NCI-H2171 (cell line): Measurements from ENCODE around the gene ACTA2.

Experiments used
- DNase-seq: peaks from one replicate; lab custom pipeline; 2025; lab: John Stamatoyannopoulos, UW

The ACTA2 gene

DNA sequence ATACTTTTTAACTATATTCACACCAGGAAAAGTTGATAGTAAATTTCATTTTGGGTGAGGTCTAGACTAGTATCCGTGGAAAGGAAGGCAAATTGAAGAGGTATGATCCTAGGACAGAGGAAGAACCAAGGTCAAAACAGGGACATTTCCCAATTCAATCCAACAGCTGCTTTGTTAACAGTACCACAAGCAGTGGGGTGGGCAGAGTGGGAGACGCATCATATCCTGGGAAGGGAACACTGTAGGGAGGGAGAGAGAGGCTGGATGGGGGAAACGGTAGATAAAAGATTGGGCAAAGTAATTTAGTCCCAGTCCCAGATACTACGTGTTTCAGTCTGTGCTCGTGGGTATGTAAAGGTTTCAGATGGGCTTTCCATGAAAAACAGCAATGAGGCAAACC is 28.9 kb upstream of the ACTA2 start:
- no peak for DNase-seq

DNA sequence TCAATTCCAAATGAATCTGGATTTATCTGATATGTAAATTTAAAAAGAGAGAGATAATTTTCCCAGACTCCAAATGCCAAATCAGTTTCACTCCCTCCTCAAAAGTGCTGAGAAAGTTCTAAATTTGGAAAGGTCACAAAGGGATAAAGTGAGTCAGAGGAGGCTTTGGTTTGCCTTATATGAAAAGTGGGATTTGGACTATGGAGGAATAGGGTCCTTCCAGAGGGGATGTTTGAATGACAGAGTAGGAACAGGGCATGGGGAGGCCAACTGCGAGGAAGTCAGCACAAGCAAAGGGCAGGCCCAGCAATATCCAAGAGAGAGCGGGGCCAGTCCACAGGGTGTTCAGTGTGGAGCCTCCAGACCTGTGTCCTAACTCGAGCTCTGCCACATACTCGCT is 28.2 kb upstream of the ACTA2 start:
- no peak for DNase-seq

DNA sequence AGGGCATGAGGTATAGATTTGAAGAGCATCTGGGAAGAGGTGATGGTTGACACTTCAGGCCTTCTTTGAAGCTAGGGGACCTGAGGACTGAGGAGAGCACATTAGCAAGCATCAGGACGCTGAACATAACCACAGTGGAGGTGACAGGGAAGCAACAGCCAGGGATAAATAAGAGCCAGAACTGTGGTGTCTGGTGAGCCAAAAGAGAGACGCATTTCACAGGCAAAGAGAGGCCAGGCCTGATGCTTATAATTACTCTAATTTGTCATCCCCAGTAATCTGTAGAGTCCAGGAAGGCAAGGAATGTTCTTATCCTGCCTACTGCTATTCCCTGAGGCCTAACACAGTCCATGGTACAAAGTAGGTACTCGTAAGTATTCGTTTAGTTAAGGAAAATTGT is 27.7 kb upstream of the ACTA2 start:
- DNase-seq: no peak

DNA sequence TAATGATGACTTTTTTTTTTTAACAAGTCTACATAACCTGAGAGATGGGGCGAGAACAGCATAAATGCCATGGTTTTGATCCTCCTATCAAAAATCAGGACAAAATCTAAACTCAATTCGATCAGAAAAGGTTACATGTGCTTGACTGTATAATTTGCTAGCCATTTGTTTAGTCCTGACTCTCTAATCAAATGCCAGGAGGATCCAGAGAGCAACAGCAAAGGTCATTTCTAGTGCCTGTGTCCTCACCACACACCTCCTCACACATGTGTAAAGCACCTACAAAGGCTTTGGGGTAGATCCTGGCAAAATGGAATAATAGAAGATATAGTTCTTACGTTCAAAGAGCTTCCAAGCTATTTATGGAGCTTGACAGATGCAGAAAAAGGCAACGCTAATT is 27.0 kb upstream of the ACTA2 start:
- no peak for DNase-seq

DNA sequence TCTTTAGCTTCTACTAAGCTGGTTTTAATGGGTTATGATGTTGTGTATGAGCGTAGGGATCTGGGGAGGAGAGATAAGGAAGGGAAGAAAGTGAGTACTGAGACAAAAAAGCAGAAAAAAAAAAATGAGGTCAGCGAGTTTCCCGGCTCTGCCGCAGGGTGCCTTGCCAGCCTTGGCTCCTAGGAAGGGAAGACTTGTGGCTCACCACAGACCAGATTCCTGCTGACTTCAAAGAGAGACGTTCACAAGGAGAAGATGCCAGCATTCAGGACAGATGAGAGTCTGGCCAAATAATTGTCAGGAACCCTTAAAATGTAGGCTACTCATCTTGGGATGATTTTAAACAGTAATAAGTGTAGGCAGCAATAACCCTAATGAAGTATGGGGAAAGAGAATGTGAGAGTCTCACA is 26.6 kb upstream of the ACTA2 start:
- DNase-seq: no peak

DNA sequence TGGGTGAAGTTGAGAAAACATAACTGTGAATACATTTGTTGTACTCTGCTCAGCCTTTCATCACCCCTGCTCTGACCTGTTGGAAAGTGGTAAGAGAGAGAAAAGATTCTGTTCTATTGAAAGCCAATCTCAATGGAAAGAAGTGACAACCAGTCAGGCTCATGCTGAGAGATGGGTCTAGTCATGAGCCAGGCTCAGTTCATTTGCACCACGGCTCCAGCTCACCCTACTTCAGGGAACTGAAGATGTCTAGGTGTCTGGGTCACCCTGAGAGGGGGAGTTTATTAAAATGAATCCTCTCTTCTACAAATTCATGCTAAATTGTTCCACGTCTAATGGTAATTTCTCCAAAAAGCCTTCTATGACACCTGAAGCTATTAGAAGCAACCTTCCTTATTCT is 25.9 kb upstream of the ACTA2 start:
- DNase-seq: no peak

DNA sequence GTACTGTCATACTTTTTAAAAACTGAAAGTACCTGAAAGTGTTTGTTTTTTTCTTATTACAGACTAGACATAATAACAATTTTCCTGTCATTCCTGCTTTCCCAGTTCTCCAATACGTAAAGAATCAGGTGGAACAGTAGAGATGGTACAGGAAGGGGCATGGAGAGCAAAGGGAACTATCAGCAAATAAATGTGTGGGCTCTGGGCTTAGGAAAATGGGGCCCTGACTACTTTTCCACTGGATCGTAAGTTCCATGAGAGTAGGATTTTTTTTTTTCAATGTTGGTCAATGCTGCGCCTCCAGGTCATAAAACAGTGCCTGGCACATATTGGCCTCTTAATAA is 22.8 kb upstream of the ACTA2 start:
- no peak for DNase-seq

DNA sequence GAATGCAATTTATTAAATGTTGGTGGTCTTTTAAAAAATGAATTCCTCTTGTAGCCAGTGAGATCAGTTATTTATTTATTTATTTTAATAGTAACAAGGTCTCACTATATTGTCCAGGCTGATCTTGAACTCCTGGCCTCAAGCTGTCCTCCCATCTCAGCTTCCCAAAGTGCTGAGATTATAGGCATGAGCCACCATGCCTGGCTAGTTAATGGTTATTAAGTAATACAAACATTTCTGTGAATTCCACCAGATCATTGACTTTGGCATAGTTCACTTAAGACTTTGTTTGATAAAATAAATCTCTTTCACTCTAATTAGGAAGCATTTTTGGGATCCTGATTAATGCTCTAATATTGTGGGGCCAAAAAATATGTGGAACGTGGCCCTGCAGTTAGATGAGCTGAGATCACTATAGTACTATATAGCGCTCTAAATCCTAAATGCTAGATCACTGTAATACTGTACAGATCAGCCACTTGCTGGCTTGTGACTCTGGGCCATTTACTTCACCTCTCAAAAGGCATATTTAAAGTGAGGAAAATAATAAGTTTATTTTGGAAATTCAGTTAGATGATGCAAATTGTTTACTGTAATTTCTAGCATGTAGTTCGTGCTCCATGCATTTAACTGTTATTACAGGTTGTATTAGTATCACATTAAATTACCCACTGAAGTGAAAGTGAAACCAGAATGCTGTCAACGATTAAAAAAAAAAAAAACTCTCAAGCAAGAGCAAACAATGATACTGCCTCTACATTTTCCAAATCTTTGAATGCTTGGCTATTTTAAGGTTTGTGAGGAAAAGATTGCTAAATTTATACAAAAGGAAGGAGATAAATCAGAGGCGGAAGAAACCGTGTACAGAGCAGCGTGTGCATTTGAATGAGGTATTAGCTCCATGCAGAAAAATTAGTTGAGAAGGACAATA is 22.1 kb upstream of the ACTA2 start:
- no peak for DNase-seq

DNA sequence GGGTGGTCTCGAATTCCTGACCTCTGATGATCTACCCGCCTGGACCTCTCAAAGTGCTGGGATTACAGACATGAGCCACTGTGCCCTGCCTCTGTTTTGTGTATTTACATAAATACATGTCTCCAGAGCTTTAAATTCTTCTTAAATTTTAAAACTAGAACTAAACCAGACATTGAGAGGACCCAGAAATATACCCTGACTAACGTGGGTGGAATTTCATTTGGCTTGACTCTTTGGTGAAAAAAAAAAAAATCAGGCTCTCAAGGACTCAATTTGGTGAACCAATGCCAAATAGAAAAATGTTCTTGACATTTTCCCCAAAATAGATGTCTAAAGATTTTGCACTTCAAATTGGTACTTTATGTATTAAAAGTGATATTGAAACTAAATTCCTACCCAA is 21.4 kb upstream of the ACTA2 start:
- no peak for DNase-seq

DNA sequence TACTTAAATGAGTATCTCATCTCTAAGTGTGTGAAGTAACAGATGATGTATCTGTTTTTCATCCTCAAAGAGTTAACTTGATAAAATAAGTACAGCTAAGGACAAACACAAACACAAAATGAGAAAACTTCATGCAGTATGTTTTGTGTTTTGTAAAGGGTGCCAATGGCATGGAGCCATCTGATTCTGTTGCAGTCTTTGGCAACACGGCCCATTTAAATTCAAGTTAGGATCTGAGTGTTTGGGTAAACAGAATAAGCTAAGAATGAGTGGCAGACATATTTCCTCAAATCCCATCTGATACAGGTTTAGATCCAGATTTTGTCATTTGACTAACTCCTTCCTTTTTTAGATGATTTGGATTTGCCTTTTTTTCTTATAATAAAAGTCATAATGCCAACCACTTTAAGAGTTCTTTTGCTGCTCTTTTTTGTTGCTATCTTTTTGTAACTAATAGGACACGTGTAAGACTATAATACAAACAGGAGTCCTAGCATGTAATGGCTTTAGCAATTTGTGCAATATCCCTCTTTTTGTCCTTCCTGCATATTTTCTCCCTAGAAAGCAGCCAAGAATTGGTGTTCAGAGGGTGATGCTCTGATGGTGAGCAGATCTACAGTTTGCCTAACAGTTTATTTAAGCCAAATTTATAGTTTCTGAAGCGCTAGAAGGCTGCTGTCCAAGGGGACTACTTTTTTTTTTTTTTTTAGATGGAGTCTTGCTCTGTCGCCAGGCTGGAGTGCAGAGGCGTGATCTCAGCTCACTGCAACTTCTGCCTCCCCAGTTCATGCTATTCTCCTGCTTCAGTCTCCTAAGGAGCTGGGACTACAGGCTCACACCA is 18.9 kb upstream of the ACTA2 start:
- DNase-seq: no peak

DNA sequence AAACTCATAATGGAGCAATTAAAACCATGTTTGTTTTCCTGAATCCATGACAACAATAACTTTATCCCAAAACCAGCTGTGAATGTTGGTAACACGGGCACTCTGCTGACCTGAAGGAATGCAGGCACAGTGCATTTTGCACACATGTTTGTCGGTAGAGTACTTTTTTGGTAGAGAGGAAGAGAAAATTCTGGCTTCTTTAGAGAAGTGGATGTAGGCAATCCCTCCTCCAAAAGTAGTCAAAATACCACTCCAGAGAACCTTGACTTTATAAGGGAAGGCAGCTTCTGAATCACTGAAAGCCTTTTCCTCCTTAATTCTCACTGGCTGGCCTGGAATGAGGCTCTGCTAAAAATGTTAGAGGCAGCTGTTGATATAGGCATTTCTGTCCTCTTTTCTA is 15.8 kb upstream of the ACTA2 start:
- DNase-seq: no peak

DNA sequence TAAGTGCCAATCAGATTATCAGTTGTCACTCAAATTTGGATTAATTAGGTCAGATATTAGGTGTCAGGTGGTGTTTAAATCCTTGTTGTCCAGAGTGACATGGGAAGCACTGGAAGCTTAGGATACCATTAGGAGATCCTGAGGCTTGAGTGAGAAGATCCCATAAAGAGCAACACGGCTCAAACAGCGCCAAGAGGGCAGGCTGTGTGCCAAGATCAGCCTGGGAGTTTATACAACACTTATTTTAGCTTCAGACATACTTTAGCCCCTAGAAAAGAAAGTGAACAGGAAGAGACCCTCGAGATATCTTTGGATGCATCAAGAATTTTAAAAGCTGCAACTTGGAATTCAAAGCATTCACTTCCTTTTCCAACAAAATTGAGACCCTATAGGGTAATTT is 14.2 kb upstream of the ACTA2 start:
- DNase-seq: no peak

DNA sequence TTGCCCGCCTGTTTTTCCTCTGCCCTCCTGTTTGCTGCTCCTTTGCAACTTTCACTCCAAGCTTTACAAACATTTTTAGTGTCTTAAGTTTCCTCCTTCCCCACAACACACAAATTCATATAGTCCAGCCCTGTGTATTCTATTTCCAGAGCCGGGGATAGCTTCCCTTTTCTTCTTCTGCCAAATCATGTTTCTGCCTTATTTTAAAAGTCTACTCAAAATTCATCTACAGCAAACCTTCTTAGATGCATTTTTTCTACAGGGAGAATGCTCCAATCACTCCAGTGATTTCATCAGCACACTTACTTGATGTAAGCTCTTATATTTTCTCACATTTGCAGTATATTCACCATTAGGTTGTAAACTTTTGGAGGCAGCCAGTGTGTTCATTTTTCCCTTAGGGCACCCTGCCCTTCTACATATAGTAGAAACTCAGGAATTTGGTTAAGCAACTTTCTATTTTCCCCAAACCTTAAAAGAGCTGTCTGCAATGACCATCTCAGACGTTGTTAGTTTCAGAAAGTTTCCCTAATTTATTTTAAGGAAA is 12.4 kb upstream of the ACTA2 start:
- no peak for DNase-seq

DNA sequence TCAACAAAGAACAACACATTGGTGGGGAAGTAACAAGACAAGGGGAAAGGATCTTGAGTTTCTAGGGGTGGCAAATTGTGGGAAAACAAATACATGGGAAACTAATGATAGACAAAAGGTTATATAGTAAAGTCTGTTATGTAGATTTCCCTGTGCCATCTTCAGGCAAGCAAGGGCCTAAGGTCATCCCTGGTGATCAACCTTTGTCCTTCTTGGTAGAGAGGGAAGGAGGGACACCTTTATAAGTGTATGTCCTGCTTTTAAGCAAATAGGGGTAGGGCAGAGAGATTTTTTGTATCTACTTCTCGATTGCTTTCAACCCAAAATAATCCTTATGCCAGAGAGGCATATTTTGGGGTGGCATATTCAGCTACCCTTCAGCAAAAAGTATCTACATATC is 11.8 kb upstream of the ACTA2 start:
- DNase-seq: no peak

DNA sequence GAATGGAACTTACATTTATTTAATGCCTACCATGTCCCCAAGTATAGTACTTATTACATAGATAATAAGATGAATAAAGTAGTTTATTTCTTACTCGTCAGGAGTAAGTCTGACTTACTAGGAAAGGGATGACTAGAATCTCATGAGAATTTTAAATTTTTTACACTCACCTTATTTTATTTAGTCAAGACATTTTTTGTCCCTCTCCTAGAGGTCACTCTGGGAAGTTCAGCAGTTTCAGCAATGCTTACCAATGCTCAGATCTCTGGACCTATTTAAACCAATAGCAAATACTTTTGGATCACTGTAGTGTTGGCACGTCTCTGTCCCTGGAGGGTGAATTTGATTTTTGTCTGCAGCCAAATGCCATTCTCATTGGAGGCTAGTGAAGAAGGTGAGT is 10.7 kb upstream of the ACTA2 start:
- no peak for DNase-seq

DNA sequence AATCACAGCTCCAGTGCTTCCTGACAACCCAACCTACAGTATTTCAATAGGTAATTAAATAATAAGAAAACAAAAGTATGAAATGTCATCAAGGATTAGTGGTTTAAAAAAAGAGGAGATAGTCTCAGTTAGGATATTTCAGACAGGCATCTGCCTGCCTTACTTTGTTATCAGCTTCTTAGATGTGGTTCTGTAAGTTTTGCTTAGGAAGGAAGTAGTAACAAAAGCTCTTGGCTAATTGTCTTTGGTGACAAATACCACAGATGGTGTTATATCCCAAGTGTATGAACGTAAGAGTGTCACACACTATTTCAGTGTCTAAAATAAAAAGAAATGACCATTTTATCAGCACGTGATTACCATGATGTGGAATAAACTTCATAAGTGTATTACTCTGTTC is 9.8 kb upstream of the ACTA2 start:
- DNase-seq: no peak

DNA sequence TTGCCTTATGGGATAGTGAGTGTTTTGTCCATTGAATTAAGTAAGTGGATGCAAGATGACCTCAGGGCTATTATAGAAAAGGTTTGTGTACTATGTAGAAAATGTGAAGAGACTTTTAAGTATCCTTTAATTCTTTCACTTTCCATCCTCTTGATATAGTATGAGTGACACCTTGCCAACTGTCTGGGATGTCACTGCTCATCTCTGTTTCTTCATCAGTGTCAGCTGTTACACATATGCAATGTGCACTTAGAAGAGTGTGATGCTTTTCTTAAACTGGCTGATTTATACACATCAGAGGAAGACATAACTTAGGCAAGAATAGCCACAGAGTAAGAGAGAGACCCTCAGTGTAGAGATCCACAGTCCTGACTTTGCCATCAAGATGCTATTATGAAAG is 8.7 kb upstream of the ACTA2 start:
- no peak for DNase-seq

DNA sequence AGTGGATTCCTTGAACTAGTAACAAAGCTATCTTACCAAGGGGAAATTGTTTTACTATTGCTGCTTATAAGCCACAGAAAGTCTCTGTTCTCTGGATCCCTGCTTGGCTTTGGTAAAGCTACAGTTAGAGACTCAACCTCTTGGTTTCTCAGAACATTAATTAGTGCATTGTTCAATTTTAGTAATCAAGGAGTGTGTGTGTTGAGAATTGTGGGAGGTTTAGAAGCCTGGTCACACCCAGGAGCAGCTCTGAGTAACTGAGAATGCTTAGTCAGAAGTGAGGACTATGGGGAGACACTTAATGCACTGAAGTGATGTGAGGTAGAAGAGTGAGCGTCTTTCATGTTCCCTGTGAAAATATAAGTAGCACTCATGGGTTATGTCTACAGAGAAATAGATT is 8.2 kb upstream of the ACTA2 start:
- no peak for DNase-seq

DNA sequence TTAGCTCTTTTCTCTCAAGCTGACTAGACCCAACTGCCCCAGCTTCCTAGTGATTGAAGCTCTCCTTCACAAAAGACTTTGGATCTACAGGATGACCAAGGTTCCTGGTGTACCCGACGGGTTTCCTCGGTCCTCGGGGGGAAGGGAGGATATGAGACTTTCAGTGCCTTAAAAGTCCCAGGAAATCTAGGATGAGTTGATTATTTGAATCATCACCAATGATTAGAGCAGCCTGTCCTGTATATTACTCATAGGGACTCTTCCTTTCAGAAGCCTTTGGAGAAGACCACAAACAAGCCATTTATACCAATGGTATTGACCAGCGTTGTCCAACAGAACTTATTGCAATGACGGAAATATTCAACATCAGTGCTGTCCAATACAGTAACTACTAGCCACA is 6.1 kb upstream of the ACTA2 start:
- DNase-seq: no peak

DNA sequence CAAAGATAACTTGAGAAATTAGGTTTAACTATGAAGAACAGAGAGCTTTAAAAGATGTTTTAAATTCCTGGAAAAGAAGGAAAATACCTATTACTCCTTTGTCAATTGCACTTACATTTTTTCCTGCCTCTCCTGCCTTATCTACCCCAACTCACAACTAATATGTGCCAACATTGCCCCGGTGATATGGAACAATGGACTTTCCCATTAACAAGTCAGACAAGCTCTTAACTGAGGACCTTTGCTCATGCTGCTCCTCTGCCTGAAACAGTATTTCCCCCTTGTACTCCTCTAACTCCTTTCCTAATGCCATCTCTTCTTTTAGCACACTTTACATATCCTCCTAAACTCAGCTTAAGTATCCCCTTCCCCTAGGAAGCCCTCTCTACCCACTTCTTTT is 4.8 kb upstream of the ACTA2 start:
- DNase-seq: no peak

DNA sequence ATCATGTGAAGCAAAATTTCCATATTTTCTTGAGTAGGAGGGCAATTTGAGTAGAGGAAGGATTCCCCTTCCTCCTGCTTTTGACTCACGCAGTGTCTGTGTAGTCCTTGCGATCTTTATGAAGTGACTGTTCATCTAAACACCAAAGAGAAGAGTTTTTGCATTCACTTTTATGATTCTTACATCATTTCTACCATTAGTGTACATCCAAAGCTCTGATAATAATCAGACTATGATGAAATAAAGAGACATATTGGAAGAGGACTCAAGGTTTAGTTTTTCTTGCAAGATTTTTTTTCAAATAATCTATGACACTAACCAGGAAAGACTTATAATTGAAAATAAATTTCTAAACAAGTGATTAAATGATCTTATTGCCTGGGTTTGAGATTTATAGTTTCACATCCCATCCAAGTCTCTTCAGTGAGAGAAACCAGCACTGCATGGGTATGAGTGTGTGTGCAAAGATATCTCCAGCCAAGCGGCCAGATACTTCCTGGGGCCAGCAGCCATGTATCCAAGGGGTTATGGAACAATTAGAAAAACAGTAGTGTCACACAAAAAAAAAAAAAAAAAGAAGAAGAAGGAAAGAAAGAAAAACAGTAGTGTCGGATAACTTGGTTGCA is 2.0 kb upstream of the ACTA2 start:
- no peak for DNase-seq

DNA sequence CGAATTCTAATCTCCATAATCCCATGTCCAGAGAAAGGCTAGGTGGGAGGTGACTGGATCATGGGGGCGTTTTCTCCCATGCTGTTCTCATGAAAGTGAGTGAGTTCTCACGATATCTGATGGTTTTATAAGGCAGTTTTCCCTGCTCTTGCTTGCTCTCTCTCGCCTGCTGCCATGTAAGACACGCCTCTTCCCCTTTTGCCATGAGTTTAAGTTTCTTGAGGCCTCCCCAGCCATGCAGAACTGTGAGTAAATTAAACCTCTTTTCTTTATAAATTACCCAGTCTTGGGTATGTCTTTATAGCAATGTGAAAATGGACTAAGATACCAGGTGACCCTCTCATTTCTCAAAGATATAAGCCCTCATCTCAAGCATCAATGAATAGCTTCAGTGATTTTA is 1.1 kb upstream of the ACTA2 start:
- no peak for DNase-seq
